Measurements from ENCODE around the gene OPCML.

Gene OPCML

DNA sequence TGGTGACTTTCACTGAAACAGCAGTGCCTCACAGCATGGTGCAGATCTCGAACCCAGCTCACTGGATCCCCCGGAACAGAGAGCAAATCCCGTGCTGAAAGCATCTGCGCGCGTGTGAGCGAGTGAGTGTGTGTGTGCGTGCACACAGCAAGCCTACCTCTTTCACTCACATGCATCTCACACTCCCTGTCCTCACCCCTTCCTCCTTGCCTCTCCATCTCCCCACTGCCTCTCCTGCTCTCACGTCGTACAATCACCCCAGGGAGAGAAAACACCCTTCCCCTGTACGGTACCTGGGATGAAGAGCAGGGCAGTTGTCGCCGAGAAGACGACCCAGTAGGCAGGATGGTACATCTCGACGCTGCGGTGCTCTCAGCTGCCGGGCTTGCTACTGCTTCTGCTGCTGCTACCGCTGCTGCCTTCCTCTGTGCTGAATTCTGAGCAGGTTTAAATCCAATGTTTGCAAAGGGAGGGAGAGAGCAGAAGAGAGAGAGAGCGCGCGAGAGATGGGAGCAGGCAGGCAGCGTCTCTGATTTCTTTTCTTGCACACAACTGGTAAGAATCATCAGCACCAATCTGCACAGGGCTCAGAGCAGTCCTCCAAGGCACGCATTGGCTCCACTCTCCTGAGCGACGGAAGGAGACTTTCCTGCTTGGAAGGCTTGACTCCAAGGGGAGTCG, at the start of gene OPCML:
TSS of gene OPCML (minus strand) at position 531 of the 681 bp plus-strand sequence.
- DNase-seq (ENCODE audit: low read depth): no peak

DNA sequence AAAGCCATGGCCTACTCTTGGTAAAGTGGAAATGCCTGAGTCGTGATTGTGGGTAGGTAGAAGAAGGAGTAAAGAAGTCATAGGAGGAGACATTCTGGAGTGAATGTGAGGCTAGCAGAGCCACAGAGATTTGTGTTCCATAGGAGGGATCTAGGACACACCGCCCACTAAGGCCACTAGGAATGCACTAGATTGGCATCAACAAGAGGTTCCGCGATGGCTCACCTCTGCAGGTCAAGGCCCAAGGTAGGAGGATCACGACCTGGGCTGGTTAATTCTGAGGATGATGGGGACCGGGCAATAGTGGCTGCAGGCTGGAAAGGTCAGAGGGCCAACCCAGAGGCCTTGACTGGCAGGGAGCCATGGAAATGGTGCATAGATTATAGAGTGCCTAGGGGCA, 48.8 kb upstream of the OPCML start:
- DNase-seq (ENCODE audit: low read depth): no peak

DNA sequence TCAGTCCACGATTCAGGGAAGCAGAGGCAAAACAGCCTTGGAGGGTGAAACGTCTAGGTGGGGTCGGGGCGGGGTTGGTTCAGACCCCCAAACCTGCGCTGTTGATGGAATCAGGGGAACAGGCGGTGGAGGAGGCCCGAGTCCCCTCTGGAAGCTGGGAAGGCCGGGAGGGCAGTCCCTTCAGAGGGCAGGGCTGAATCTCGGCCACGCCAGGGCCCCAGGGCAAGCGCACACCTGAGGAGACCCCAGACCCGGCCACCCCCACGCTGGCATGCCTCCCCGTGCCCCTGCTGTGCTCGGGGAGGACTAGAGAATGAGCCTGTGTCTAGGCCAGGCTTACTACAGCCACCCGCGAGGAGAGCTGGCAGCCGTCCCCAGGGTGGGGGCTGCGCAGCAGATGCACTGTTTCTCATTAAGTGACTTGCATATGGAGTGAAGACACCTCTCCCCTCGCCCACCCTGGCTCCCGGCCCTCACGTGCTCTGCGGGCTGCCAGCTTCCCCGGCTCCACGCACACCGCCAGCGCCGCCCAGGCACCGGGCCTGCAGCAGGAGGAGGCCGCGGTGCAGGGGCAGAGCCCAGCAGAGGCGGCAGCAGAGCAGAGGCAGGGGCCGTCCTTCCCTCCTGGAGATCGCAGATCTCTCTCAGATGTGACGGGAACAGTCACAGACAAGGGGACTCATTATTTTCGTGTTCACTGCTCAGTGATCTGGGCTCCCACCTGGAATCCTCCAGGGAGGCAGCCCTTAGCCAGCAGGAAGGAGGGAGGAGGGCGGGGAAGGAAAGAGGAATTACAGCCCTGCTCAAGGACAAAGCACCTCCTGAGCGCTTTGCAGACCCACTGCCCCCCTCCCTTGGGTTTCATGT, 47.1 kb upstream of the OPCML start:
- DNase-seq (ENCODE audit: low read depth): no peak

DNA sequence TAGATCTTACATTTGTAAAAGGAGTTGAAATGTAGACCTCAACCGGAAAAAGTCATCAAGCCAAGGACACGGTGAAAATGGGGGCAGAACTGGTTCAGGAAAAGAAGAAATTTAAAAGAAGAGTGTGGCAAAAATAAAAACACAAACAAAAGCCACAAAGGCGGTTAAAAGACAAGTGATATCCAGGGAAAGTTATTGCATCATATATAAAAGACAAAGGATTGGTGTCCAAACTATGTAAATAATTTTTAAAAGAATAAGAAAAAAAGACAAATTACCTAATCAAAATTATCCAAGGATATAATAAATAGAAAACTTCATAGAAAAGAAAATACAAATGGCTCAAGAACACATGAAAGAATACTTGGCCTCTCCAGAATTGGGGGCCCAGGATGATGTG, 45.1 kb upstream of the OPCML start:
- no peak for DNase-seq (ENCODE audit: low read depth)

DNA sequence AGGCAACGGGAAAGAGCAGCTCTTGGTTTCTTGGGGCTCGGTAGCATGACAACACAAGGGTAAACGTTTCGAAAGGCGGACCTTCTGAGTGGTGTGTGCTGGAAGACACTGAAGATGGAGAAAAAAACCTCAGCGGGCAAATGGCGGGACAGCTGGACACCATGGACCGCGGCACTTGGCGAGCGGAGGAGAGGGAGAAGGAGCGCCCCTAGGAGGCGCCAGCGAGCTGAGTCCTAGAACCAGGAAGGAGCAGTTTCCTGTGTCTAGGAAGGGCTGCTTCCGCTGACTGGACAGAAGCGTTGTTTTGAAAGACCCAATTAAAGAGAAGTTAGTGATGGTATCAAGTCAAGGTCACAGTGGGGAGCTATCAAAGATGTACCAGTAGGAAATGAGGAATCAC, 44.0 kb upstream of the OPCML start:
- no peak for DNase-seq (ENCODE audit: low read depth)

DNA sequence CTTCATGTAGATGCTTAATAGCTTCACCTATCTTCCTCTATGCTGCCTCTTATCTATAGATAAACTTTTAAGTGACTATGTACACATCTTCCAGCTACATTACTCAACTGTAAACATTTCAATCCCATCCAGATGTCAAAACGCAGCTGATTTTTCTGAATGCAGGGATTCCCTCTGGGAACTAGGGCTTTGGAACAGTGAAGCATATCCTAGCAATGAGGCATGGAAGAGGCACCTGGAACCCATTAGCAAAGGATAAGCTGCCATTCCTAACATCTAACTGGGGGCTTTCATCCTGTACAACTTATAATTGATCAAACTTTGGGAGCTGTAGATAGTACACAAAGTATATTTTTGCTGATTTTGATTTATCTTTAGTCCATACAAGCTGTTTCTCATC, 40.8 kb upstream of the OPCML start:
- no peak for DNase-seq (ENCODE audit: low read depth)

DNA sequence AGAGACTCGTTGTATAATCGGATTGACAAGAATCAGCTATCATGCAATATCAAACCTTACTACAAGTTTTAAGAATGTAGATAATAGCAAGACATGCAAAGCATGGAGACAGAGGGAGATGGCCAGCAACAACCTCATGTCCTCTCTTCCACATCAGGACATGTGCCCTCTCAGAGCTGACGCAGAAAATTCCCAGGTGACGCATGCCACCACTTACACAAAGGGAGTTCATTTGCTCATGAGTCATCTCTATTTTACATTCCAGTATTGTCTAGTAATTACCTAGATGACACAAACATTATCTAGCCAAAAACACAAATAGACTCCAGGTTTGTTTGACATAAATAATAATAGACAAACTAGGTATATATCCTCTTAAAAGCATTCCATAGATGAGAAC, 38.1 kb upstream of the OPCML start:
- no peak for DNase-seq (ENCODE audit: low read depth)

DNA sequence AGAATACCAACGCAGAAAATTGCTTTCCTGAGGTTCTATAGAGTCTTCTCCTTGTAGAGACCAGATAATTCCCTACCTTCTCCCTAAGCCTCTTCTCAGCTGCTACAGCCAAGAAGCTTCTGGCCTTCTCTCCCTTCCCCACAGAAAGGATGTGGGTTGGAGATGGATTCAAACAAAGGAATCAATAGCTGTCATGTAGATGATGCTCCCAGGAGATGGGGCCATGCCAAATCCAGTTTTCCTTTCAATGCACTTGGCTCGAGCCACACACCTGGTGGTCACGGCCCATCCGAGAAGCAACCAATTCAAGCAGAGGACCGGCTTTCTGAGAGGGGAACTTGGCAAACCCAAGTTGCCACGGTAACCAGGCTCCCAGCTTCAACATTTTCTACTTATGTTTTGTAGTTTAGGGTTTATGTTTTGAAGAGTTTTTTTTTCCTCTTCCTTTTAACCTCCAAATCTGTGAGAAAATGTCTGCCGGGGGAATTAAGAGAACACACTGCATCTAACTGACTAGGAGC, 31.3 kb upstream of the OPCML start:
- DNase-seq (ENCODE audit: low read depth): no peak

DNA sequence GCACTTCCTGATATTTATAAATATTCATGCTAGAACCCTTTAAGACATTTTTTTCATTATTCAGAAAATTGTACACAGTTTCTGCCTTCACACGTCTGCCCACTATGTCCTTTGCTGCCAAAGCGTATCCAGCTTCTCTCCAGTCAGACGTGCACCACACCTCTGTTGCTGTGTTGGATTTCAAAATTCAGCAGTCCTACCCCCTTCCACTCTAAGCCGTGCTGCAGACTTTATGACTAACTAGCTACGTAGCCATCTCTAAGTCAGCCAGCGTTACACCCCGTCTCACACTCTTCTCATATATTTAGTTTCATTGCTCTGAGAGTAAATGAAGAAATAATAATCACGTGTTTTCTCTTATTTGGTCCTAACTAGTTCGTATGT, 28.2 kb upstream of the OPCML start:
- DNase-seq (ENCODE audit: low read depth): no peak

DNA sequence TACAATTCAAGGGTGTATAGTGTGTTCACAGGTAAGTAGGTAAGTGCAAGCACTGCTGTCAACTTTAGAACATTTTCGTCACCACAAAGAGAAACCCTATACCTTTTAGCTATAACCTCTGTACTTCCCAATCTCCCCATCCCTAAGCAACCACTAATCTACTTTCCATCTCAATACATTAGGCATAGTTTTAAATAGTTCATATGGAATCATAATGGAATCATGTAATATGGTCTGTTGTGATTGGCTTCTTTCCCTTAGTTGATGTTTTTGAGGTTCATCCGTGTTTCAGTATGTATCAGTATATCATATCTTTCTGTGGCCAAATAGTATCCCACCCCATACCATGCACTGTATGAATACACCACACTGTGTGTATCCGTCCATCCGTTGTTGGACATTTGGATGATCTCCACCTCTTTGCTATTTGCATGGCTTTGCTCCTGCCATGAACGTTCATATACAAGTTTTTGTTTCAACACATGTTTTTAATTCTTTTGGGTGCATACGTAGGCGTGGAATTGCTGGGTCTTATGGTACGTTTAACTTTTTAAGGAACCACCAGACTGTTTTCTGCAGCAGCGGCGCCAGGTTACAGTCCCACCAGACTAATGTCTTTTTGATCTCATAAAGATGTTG, 27.7 kb upstream of the OPCML start:
- no peak for DNase-seq (ENCODE audit: low read depth)

DNA sequence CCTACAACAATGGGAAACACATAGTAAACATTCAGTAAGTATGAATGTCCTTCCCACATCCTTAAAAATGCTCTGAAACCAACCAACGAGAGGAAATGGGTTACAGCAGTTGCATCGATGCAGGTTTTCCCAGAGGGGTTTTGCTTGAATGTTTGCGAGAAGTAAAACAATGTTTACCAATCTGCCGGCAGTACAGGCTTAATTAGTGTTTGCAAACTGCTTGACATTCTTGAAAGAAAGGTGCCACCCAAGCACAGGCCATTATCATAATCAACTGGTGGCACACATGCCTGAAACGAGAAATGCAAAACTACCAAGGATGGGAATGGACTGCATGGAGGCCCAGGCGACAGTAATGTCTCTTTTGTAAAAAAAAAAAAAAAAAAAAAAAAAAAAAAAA, 27.1 kb upstream of the OPCML start:
- no peak for DNase-seq (ENCODE audit: low read depth)

DNA sequence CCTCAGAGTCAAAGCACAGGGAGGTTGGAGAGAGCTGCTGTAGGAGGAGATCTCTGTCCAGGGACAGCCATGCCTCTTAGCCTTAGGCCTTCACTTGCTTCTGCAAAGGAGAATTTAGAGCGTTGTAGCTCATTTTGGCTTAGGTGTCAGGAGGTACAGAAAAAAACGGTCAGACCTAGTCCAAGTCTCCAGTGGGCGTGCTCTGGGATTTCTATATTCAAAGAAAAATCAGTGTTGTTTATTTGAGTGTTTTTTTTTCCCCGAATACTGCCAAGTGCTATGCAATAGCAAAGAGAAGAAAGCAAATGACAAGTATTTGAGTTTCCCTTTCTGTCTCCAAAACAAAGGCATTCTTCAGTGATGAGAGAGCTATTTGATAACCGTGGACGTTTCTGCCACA, 22.7 kb upstream of the OPCML start:
- no peak for DNase-seq (ENCODE audit: low read depth)

DNA sequence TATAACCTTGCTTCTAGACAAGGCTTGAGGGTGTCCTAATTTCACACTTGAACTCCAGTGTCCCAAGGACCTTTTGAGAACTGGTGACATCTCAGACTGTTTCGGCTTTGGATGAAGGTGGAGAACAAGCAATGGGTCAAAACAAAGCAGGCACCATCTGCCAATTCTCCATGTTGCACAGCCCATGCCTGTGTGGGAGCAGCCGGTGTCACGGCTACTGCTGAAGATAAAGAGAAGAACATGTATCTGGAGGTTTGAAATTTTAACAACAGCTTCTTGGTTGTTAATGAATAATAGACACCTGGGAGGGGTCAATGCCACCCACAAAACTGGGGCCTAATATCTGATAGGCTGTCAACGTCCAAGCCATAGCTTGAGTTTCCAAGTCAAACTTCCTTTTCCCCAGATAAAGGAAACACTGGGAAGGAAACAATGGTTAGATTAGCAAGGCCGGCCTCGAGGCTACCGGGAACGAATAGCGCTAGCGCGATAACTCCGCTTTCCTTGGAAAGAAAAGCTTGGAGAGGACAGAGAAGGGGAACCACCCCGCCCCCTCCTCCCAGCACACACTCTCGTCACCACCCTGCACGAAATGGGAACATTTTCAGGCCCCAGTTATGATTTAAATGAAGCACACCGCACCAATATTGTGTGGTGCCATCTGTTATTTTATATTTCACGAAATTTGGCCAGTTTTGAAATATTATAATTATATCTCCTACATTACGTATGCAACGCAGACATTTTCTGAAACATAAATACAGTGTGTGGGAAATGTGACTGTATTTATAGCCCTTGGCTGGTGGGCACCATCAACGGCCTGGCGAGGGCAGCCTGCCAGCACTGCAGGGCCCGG, 21.8 kb upstream of the OPCML start:
- no peak for DNase-seq (ENCODE audit: low read depth)

DNA sequence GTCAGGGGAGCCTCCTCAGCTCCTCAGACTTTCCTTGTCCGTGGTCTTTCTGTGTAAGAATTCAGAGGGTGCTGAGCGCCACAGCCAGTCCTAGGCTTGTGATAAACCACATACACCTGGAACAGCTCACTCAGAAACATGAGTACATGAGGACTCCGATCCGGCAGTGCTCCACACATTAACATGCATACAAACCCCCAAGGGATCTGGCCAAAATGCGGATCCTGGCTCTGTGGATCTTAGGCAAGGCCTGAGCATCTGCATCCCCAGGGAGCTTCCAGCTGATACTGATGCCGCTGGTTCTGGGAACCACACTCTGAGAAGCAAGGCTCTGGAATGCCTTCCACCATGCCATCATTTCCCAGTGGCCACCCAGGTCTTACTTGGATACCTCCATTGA, 20.6 kb upstream of the OPCML start:
- no peak for DNase-seq (ENCODE audit: low read depth)

DNA sequence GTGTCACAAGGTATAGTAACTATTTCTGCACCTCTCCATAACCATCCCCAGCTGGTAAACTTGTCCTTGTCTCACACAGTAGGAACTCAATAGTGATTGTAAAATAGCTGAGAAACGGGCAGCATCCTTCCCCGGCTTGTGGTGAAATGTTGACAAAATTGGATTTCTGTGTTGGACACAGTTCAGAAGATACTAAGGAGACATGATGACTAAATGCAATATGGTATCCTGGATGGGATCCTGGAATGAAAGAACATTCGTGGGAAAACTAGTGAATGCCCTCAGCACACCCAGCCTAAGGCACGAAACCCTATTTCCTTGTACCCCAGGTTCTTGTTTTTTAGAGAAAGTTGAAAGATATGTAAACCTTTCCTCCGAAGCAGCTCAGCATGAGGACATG, 18.8 kb upstream of the OPCML start:
- DNase-seq (ENCODE audit: low read depth): no peak

DNA sequence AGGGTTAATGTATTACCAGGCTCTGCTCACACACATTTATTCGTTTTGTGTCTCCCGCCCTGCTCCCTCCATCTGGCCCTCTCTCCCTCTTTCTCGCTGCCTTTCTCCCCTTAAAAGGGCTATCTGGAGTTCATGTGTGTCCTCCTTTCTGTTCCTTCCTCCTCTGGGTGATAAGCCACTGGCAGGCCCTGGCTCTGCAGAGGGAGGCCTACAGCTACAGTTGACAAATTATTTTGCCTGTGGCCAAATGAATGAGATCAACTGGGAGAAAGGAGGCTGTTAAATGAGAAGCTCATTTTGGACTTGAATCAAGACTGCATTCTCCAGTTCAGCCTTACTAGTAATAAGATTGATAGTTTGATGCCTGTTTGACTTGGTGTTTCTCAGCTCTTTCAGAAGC, 17.5 kb upstream of the OPCML start:
- no peak for DNase-seq (ENCODE audit: low read depth)

DNA sequence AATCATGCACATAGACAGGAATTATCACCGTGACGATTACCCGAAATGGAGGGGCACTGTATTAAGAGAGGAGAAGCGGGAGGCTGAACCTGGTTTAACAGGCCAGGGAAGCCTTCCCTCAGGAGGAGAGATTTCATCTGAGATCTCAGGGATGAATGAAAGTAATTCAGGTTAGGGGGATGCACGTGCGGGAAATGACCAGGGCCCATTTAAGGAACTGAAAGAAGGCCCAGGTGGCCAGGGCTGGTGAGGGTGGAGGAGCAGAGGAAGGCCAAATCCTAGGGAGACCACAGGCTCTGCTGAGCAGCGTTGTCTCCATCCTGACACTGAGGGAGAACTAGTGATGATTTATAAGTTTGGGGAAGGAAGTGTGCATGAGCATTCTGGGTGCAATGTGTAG, 16.3 kb upstream of the OPCML start:
- DNase-seq (ENCODE audit: low read depth): no peak

DNA sequence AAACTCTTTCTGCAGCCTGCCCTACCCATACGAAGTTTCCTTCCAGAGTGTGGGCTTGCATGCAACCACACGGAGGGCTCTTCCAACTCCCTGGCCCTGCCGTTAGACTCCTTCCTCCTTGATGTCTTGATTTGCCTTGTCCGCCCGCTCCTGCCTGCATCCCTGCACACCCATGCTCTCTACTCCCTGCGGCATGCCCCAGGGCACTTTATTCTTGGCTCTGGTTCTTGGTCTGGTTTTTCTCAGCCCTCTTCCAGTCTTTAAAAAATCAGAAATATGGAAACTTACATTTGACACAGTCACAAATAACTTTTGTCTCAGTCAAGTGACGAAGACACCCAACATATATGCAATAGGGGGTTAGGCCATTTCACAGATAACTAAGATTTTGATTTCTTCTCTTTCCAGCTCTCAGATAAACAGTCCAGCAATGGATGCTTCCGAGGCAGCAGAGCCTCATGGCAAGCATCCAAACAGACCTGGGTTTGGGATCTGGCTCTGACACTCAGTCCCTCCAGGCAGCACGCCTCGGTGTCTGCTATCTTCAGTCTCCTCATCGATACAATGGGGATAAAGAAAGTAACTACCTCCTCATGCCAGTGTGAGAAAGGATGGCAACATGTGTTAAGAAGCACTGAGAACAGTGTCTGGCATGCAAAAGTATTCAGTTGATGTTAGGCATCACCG, 15.7 kb upstream of the OPCML start:
- DNase-seq (ENCODE audit: low read depth): no peak

DNA sequence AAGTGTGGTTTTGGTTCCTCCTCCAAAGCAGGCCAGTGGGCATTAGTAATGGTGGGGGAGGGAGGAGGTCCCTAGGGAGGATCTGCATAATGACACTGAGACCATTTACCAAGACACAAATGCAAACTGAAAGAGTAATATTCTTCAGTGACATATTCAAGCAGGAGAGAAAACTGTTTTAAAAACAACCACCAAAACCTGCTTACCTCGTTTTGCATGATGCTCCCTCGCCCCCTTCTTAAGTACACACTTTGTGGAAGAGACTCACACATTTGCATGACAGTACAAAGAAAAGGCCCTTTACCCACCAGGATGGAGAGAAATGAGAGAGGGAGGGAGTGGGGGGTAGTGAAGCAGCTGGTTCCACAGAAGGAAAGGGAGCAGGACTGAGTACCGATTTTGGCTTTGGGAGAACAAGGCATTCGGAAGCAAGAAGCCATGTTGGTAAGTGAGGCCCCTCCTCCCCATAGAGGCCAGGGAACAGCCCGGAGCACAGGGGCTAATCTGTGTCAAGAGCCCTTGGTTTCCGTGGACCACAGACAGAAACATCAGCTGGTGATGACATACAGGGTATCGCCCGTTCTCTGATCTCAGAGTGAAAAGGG, 13.0 kb upstream of the OPCML start:
- no peak for DNase-seq (ENCODE audit: low read depth)

DNA sequence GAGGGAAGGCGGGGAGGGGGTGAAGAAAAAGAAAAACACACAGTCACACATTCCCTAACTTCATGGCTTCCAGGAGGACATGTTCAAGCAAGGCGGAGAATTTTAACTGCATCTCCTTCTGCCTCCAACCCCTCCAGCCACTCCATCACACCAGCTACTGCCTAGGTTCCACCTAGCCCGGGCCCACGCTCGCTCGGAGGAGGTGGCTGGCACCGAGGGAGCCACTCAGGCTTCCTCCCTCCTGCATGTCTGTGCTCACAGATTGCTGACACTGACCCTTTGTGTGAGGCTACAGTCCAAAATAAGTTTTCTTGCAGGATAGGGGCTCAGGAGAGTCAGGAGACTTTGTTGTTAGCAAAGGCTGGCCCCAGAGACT, 9.4 kb upstream of the OPCML start:
- DNase-seq (ENCODE audit: low read depth): no peak

Measured in EH (cell line).